Stimulated activated CD8-positive, alpha-beta memory T cell treated with anti-CD3 and anti-CD28 coated beads, Interleukin-7, amount 100 ng/mL, for 1 hour (primary cell): ENCODE results near the gene SCAMP5.

Experiments used
- DNase-seq, 2 donors: peaks; one replicate each; pipeline ENCODE4 v3.0.0-alpha.2; 2020; ENCODE audit warnings: low read depth in 2 of 2

Gene SCAMP5

DNA sequence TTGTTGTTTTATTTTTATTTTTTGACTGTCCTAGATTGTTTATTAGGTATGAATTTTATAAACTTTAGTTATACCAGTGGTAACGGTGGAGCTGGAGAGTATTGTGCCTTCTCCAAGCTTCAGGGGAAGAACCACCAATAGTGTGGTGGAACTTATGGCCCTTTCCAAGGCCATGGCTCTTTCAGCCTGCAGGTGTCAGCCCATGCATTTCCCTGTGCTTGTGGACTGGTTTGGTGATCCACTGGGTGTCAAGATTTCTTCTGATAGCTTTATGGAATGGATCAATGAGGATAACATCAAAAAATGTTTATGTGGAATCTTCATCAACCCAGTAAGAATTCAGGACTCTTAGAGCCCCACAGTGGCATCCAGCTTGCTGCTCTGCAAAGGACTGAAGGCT, 19.2 kb upstream of the SCAMP5 start:
- DNase-seq: no peak

- DNase-seq: no peak
Observed at GRCh38 chr15:74977599-74977998, 17.8 kb upstream of the SCAMP5 start.

GRCh38 chr15:74978077-74978476, 17.3 kb upstream of the SCAMP5 start:
- no peak for DNase-seq

GRCh38 chr15:74978503-74978902, 16.9 kb upstream of the SCAMP5 start:
- DNase-seq: no peak

GRCh38 chr15:74982183-74982582, 13.2 kb upstream of the SCAMP5 start:
- DNase-seq: no peak

- no peak for DNase-seq
Observed at GRCh38 chr15:74983725-74984231, 11.6 kb upstream of the SCAMP5 start.

DNA sequence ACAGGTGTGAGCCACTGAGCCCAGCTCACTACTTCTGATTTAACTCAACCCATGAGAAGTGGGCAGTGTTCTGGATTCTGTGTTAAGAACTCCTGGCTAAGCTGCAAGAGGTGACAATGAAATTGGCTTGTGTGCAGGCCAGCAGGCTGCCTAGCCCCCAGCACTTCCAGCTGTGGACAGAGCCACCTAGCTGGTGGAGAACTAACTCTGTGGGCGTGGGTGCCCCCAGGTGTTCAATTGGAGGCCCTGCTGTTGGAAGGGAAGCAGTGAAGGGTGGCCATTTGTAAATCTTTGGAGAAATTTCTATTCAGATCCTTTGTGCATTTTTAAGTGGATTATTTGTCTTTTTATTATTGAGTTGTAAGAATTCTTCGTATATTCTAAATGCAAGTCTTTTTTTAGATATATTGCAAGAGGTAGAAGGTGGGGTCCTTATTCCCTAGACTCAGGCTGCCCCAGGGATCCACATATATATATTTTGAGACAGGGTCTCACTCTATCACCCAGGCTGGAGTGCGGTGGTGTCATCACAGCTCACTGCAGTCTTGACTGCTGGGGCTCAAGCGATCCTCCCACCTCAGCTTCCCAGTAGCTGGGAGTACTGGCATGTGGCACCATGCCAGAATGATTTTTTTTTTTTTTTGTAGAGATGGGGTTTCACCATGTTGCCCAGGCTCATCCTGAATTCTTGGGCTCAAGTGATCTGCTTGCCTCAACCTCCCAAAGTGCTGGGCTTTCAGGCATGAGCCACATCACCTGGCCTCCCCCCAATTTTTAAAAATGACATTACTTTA, 7.2 kb upstream of the SCAMP5 start:
- DNase-seq: no peak

DNA sequence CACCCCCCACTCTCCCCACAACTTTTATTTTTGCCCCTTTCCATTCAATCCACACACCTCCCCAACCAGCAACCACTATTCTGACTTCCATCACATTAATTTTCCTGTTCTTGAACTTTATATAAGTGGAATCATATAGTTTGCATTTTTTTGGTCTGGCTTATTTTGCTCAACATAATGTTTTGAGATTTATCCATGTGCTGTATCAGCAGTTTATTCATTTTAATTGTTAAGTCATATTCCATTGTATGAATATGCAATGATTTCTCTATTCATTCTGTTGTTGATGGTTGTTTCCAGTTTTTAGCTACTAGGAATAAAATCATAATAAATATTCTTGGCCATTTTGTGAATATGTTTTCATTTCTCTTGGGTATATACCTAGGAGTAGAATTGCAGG, 5.8 kb upstream of the SCAMP5 start:
- no peak for DNase-seq

DNA sequence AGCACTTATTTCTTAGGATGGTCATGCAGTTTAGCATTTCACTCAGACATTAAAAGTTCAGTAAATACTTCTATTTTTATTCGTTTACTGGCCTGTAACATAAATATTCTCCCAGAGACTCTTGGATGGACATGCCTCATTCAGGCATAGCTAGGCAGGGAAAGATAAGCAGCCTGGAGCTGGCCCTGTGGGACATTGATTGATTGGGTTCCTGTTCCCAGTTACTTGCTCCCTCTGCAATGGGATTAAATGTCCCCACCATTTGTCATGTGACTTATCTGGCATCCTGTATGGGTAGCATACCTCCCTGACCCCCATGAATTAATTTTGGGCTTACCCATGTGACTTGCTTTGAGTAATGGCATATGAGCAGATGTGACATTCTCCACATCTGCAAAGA, 2.7 kb upstream of the SCAMP5 start:
- no peak for DNase-seq

DNA sequence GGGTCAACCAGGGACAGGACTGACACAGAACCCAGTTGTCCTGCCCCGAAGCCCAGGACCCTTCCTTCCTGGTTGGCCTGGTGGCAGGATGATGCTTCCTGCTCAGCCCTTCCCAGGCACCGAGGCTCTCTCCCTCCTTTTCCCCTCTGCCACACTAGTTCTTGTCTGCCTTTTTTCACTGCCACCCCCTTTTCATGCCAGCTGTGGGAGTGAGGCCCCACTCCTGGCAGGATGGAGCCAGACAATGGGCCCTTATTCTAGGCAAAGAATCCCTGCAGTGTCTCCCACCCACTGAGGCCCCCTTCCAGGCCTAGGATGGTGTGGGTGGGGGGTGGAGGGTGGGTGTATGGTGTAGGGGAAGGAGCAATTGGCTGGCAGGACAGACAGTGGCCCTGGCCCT, 1.1 kb upstream of the SCAMP5 start:
- no peak for DNase-seq

GRCh38 chr15:74994685-74995084, 678 bp upstream of the SCAMP5 start:
- no peak for DNase-seq

DNA sequence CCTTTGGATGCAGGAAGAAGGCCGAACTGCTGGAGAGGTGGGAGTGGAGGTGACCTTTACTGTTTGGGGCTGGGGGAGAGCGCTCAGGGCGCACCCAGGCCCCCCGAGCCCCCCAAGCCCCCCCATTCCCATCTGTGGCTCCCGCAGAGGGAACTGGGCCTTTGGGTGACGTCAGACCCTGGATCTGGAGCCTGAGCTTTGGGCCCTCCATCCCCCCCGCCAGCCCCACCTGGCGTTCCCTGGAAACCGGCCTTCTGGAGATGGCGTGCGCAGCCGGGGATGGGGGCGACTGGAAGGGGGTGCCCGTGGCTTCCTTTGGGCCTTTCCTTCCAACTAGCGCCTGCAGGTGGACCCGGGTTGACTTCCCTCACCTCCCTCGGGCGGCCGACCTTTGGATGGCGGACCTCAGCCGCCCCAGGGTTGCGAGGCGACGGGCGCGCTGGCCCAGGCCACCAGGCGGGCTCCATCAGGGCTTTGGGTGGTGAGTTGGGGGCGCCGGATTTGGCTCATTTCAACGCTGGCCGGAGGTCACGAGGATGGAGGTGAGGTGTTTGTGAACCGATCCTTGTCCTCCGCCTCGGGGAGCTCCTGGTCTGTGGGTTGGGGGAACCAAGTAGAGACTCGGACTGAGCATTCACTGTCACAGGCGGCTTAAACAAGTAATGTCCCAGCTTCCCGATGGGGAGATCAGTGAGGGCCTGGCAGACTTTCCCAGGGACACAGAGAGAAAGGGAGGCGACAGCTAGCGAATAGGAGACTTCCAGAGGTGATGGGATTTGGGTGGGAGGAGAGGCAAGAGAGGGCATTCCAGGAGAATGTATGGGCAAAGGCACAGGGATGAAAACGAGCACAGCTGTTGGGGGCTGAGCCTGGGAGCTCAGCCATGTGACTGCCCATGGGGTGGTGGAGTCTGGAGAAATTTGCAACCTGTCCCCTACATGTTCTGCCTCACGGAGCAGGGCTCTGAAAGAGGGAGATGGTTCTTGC, 709 bp downstream of the SCAMP5 start:
- DNase-seq: no peak

GRCh38 chr15:74997141-74997540, 1.8 kb downstream of the SCAMP5 start:
- DNase-seq: no peak

- DNase-seq: no peak
Observed at GRCh38 chr15:74997543-74997942, 2.2 kb downstream of the SCAMP5 start.

DNA sequence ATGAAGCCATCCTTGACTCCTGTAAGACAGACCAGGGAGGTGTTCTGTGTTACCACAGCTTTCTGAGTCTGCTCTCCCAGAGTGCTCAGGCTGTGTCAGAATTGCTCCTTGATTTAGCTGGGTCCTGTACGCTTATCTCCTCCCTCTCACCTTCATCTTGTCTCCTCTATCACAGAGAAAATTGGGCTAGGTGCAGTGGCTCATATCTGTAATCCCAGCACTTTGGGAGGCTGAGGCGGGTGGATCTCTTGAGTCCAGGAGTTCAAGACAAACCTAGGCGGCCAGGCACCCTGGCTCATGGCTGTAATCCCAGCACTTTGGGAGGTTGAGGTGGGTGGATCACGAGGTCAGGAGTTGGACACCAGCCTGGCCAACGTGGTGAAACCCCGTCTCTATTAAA, 5.9 kb downstream of the SCAMP5 start:
- no peak for DNase-seq

DNA sequence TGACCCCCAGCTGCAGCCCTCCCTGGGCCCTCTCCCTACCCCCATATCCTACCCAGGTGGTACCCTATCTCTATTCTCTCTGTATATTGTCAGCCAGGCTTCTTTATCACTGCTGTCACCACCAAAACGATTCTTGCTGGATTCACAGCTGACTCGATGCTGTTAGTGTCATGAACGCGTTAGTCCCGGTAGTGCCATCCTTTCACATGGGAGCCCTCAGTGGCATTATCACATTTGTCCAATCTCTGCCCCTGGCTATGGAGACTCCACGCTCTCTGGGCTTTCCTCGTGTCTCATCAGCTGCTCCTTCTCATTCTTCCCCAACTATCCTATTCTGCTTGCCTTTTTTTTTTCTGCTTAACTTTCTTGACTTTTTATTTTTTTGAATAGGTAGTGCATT, 7.0 kb downstream of the SCAMP5 start:
- DNase-seq: no peak

- no peak for DNase-seq
Observed at GRCh38 chr15:75007216-75007615, 11.9 kb downstream of the SCAMP5 start.

- no peak for DNase-seq
Observed at GRCh38 chr15:75008221-75008625, 12.9 kb downstream of the SCAMP5 start.

DNA sequence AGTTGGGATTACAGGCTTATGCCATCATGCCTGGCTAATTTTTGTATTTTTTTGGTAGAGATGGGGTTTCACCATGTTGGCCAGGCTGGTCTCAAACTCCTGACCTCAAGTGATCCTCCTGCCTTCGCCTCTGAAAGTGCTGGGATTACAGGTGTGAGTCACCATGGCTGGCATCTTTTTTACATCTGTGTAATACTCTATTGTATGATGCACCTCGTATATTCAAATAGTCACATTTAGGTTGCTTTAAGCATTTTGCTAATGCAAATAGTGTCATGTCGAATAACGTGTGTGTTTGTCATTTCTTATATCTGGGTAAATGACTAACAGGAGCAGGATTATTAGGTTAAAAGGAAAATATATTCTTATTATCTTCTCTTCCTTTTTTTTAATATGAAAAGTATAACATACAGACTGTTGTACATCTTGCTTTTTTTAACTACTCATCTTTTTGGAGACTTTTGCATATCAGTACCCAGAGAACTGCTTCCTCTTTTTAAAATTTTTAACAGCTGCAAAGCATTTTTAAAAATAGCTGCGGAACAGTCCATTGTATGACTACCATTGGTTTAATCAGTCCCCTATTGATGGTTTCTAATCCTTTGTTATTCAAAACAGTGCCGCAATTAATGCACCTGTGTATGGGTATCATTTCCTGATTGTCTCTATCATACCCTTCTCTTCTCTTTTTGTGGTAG, 13.4 kb downstream of the SCAMP5 start:
- no peak for DNase-seq

DNA sequence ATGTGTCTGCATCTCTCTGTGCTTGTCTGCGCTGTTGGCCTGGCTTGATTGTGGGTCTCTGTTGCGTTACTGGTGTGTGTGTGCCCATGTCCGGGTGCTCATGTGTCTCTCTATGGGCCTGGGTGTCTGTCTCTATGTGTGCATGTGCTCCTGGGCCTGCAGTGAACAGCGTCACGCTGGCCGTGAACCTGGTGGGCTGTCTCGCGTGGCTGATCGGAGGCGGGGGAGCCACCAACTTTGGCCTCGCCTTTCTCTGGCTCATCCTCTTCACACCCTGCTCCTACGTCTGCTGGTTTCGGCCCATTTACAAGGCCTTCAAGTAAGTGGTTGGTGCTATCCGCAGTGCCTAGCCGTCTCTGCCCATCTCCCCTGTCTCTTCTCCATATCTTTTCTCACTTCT, 21.1 kb downstream of the SCAMP5 start:
- no peak for DNase-seq

GRCh38 chr15:75019916-75020315, 24.6 kb downstream of the SCAMP5 start:
- DNase-seq: no peak

- DNase-seq: no peak
Observed at GRCh38 chr15:75021341-75021740, 26.0 kb downstream of the SCAMP5 start.
